Left lung (tissue), 10 donors: Measurements from ENCODE around the gene ZDHHC17. TPM values are rescaled to one million over a fixed set of nuclear protein-coding genes. Genes with fewer than 3 reads are reported as not detected.

ENCODE experiments used
- ATAC-seq: fragments of 200-7000 bp; cut with Tn5 transposase; one replicate; pipeline ENCODE4 v1.9.1; 2020; ENCODE audit warnings: moderate library complexity
- DNase-seq, 4 donors: peaks; one replicate each; pipeline ENCODE4 v3.0.0-alpha.2; 2013 to 2020
- H3K27ac ChIP-seq, 2 donors: fragments of 200-600 bp; sonication (generic) in 1 of 2; one replicate each; pipeline versions ENCODE4 v1.5.0 to v1.8.0; 2020 to 2021
- H3K27me3 ChIP-seq, 2 donors: fragments of 200-600 bp; sonication (generic) in 1 of 2; one replicate each; pipeline versions ENCODE4 v1.5.0 to v1.8.0; 2020 to 2021
- H3K36me3 ChIP-seq, 2 donors: fragments of 200-600 bp; sonication (generic) in 1 of 2; one replicate each; pipeline versions ENCODE4 v1.5.0 to v1.8.0; 2020 to 2021
- H3K4me1 ChIP-seq, 2 donors: fragments of 200-600 bp; one replicate each; pipeline ENCODE4 v1.8.0; 2021
- H3K4me3 ChIP-seq, 2 donors: fragments of 200-600 bp; sonication (generic) in 1 of 2; one replicate each; pipeline versions ENCODE4 v1.5.0 to v1.8.0; 2020 to 2021; ENCODE audit warnings: mild to moderate bottlenecking in 1 of 2
- H3K9me3 ChIP-seq, 2 donors: fragments of 200-600 bp; sonication (generic) in 1 of 2; one replicate each; pipeline versions ENCODE4 v1.5.0 to v1.8.0; 2020 to 2021
- CTCF ChIP-seq, 2 donors: fragments of 200-600 bp; sonication (generic) in 1 of 2; IDR thresholded peaks; one replicate each; pipeline versions ENCODE4 v1.5.0 to v1.8.0; 2021; ENCODE audit warnings: antibody characterized with exemption in 2 of 2
- intact Hi-C, 2 donors: fragments of 100-400 bp; cut with DNase I; formaldehyde crosslinking; loops; one replicate each; pipeline versions ENCODE4 v1.11.2 to v1.14.2; 2022
- polyA plus RNA-seq, 6 donors: library from polyadenylated mRNA; unstranded; fragments of 120-200 nt; gene quantifications; one replicate each; pipeline ENCODE4 v1.2.1, GENCODE V29; 2013; ENCODE audit not compliant: insufficient read length in 6 of 6
- total RNA-seq, 2 donors: library from RNA; stranded (reverse); fragmentation: NEBNext Ultra II Directional; extraction: Animal tissue kit (Norgen Biotek cat#: 25700); gene quantifications; one replicate each; pipeline ENCODE4 v1.2.1, GENCODE V29; 2021
- donor health status: DM: no; HTN: yes; CAD: no.
- donor health status: DM: no; HTN: no; CAD: no.

The ZDHHC17 gene
- total and polyA plus RNA-seq, 8 donors: 26.8 to 99.6 (median 77.6) TPM

- Histone ChIP-seq H3K4me3 (no peak overlapping the region), H3K27me3 (peaks cover 0 to 12% of the 10 kb centered on the region in 2 donors), H3K27ac (no peak overlapping the region), H3K9me3 (no peaks in the 10 kb centered on the region), H3K4me1 (peaks cover 0 to 3% of the 10 kb centered on the region in 2 donors), H3K36me3 (no peaks in the 10 kb centered on the region)
- ATAC-seq (no peak), DNase-seq (no peak)
- intact Hi-C loops: no loop called here
- no peak for TF ChIP-seq CTCF (IDR thresholded peaks at IDR 0.05)
Observed at GRCh38 chr12:76872415-76872814, 108.5 kb downstream of the ZDHHC17 start.

GRCh38 chr12:76874027-76874426 lies 110.1 kb downstream of the ZDHHC17 start:
- Histone ChIP-seq H3K27ac (no peak overlapping the region), H3K4me1 (peaks cover 0 to 12% of the 10 kb centered on the region in 2 donors), H3K9me3 (no peaks in the 10 kb centered on the region), H3K4me3 (no peak overlapping the region), H3K36me3 (no peaks in the 10 kb centered on the region), H3K27me3 (peaks cover 0 to 29% of the 10 kb centered on the region in 2 donors)
- TF ChIP-seq CTCF (IDR thresholded peaks at IDR 0.05): no peak
- no peak for ATAC-seq
- intact Hi-C loops: no loop called here
- DNase-seq: no peak

DNA sequence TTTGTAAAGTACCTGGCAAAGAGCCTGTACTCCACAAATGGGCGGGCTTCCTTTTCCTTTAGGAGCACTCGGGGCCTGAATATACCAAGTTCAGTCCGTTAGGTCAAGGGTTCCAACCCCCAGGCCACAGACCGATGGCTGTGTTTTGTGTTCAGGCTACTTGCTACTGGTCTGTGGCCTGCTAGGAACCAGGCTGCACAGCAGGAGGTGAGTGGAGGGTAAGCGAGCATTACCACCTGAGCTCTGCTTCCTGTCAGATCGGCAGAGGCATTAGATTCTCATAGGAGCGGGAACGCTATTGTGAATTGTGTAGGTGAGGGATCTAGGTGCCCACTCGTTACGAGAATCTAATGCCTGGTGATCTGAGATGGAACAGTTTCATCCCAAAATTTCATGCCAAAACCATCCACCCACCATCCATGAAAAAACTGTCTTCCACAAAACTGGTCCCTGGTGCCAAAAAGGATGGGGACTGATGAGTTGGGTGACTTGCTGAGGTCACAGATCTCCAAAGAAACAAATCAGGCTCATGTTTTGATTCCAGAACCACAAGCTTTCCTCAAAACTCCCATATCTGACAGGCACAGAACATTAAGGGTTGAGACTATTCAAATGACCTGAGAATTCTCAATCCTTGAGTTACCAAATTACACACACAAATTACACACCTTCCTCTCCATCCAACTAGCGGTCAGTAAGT lies 110.7 kb downstream of the ZDHHC17 start:
- Histone ChIP-seq H3K27ac (no peak overlapping the region), H3K27me3 (peaks cover 0 to 35% of the 10 kb centered on the region in 2 donors), H3K4me3 (no peak overlapping the region), H3K9me3 (no peaks in the 10 kb centered on the region), H3K4me1 (peaks cover 0 to 15% of the 10 kb centered on the region in 2 donors), H3K36me3 (no peaks in the 10 kb centered on the region)
- no peak for DNase-seq
- no peak for ATAC-seq
- TF ChIP-seq CTCF (IDR thresholded peaks at IDR 0.05): no peak
- intact Hi-C loops: no loop called here

- TF ChIP-seq CTCF (IDR thresholded peaks at IDR 0.05): no peak
- intact Hi-C loops: no loop called here
Observed at GRCh38 chr12:76876696-76877229, 112.8 kb downstream of the ZDHHC17 start.

DNA sequence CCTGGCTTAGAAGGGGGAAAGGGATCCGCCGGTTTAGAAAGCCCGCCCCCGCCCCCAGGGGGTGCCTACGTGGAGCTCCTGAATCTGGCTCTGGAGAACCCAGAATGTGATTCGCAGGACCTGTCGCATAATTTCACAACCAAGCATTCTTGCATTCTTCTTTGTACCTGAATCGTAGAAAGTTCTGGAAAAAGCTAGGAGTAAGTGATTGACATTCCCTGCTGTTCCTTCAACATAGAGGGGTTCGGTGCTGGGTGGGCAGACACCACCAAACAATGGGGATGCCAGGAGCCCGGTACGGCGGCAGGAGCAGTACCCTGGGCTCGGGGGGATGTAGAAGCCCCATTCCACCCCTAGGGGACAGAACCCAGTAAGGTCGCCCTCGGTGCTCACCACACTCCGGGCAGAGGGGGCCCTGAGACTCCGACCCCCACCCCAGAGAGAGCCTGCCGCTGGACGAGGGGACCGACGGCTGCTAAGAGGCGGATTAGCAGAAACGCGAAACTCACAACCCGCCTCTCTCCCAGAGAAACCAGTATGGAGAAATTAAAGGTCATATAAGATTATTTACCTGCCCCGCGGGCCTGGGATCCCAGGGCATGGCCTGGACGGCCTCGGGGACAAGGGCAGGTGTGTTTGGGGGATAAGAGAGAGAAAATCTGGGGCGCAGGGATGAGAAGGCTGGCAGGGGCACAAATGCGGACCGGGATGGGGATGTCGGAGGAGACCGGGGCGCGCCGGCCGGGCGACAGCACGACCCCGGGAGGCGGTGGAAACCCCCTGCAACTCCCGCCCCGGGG lies 114.4 kb downstream of the ZDHHC17 start:
- DNase-seq (peak in 2 of 4 donors; percentile 28 to 37), ATAC-seq (peak; percentile 29)
- H3K27ac ChIP-seq: peak overlapping the region; percentile 73 to 85
- intact Hi-C loops: no loop called here
- TF ChIP-seq CTCF (IDR thresholded peaks at IDR 0.05): no peak
- H3K9me3 ChIP-seq: no peaks in the 10 kb centered on the region
- H3K27me3 ChIP-seq: peaks cover 0 to 46% of the 10 kb centered on the region in 2 donors
- peak overlapping the region; percentile 52 to 68 for H3K4me3 ChIP-seq
- no peaks in the 10 kb centered on the region for H3K36me3 ChIP-seq
- peaks cover 0 to 21% of the 10 kb centered on the region in 2 donors for H3K4me1 ChIP-seq

More at GRCh38 chr12:76876696-76877229, 112.8 kb downstream of the ZDHHC17 start:
- DNase-seq (no peak), ATAC-seq (no peak)
- H3K27me3 ChIP-seq: peaks cover 0 to 46% of the 10 kb centered on the region in 2 donors
- peaks cover 0 to 21% of the 10 kb centered on the region in 2 donors for H3K4me1 ChIP-seq
- no peaks in the 10 kb centered on the region for H3K36me3 ChIP-seq
- no peaks in the 10 kb centered on the region for H3K9me3 ChIP-seq
- H3K27ac ChIP-seq: no peak overlapping the region
- no peak overlapping the region for H3K4me3 ChIP-seq
